ENCODE measurements around the gene PTGR3. TPM values are rescaled to one million over a fixed set of nuclear protein-coding genes. Genes with fewer than 3 reads are reported as not detected.

PTGR3 gene
- total RNA-seq, 1 experiment from 2014 or later, result 1.6 TPM

DNA sequence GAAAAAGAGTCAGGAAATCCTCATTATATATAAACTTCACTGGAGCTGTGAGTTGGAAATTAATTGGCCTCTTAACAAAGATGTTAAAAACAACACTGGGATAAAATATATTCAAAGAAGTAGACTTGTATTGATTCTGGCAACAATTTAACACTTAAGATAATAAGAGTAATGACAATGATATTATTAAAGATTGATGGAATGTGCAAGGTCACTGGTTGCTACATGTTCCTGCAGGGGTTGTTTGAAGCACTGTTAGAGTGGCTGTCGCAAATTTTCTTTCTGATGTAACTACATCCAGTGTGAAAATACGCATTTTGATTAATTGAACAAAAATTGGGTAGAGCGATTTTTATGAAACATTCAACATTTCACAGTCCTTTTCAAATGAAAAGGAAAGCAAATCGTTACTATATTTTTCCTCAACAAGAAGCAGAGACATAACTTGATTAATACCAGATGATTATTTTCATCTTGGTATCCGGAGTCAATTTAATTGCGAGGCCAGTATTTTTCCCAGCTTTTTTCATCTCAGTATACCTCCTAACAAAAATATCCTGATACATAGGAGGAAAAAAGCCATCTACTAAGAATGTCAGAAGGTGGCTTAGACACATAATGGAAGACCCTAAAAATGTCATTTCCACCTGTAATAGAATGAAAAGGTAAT, 6.1 kb downstream of the PTGR3 start:
- Histone ChIP-seq H3T11ph (ENCODE audit: low read length) (no peak overlapping the region), H3K79me1 (ENCODE audit: insufficient read depth, low read depth, low read length, poor library complexity, severe bottlenecking) (no peaks in the 10 kb centered on the region), H2BK20ac (ENCODE audit: low read depth, low read length, poor library complexity, severe bottlenecking) (no peak overlapping the region), H2BK5ac (ENCODE audit: insufficient read length, low read length) (no peak overlapping the region), H3K4me2 (ENCODE audit: insufficient read depth, insufficient read length, low read length) (no peak overlapping the region), H4K8ac (replicated peaks; ENCODE audit: insufficient read length, low read depth, low read length) (no peak overlapping the region), H3K79me2 (ENCODE audit: insufficient read depth, low read length) (no peaks in the 10 kb centered on the region), H3K9ac (ENCODE audit: extremely low read depth, insufficient read length, low read length) (no peak overlapping the region), H2BK15ac (ENCODE audit: low read depth, low read length) (no peak overlapping the region), H3K27ac (ENCODE audit: insufficient read length, low read depth, low read length) (no peak overlapping the region), H3K18ac (ENCODE audit: insufficient read length, low read depth, low read length) (no peak overlapping the region), H3K56ac (ENCODE audit: insufficient read length, low read depth, low read length) (no peak overlapping the region), H3K14ac (ENCODE audit: insufficient read depth, low read length) (no peak overlapping the region), H3K4me1 (ENCODE audit: insufficient read depth, low read length) (no peaks in the 10 kb centered on the region; the same call in 1 of the 2 replicates), H3K23me2 (ENCODE audit: insufficient read length, low read depth, low read length, poor library complexity, severe bottlenecking) (peaks cover 18% of the 10 kb centered on the region), H4K91ac (ENCODE audit: insufficient read length, low read depth, low read length) (no peak overlapping the region), H4K5ac (ENCODE audit: insufficient read length, low read depth, low read length) (no peak overlapping the region), H3K27me3 (ENCODE audit: insufficient read depth, low read length) (peaks cover 46% of the 10 kb centered on the region), H2BK12ac (ENCODE audit: insufficient read length, low read depth, low read length) (no peak overlapping the region), H2BK120ac (ENCODE audit: low read depth, low read length, poor library complexity, severe bottlenecking) (no peak overlapping the region), H3K4ac (ENCODE audit: low read depth, low read length) (no peak overlapping the region), H2AFZ (ENCODE audit: low read length) (no peak overlapping the region), H3K23ac (ENCODE audit: insufficient read length, low read depth, low read length) (no peak overlapping the region), H3K9me3 (ENCODE audit: control insufficient read depth, low read depth, low read length) (no peaks in the 10 kb centered on the region), H4K20me1 (ENCODE audit: control insufficient read depth, insufficient read depth, insufficient read length) (no peaks in the 10 kb centered on the region), H2AK5ac (ENCODE audit: insufficient read length, low read length) (no peak overlapping the region)
- TF ChIP-seq, protein P1, sequence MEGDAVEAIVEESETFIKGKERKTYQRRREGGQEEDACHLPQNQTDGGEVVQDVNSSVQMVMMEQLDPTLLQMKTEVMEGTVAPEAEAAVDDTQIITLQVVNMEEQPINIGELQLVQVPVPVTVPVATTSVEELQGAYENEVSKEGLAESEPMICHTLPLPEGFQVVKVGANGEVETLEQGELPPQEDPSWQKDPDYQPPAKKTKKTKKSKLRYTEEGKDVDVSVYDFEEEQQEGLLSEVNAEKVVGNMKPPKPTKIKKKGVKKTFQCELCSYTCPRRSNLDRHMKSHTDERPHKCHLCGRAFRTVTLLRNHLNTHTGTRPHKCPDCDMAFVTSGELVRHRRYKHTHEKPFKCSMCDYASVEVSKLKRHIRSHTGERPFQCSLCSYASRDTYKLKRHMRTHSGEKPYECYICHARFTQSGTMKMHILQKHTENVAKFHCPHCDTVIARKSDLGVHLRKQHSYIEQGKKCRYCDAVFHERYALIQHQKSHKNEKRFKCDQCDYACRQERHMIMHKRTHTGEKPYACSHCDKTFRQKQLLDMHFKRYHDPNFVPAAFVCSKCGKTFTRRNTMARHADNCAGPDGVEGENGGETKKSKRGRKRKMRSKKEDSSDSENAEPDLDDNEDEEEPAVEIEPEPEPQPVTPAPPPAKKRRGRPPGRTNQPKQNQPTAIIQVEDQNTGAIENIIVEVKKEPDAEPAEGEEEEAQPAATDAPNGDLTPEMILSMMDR (conservative IDR thresholded peaks at IDR 0.05), result no peak
- Mint-ChIP-seq H3K27ac (no peak overlapping the region), H3K4me1 (peaks cover 28 to 29% of the 10 kb centered on the region in 2 experiments), H3K36me3 (ENCODE audit: insufficient read depth in 1 of 3, low read depth in 3 of 3) (no peaks in the 10 kb centered on the region; a peak in 2 of 7 replicates), H3K4me3 (no peak overlapping the region; a peak in 1 of 5 replicates), H3K9me3 (no peaks in the 10 kb centered on the region; a peak in 1 of 5 replicates), H3K27me3 (ENCODE audit: low read depth) (peaks cover 80% of the 10 kb centered on the region)
- WGBS (ENCODE audit: extremely low coverage, insufficient read length, low lambda C conversion rate), result no CpG with 5 or more reads among the region's 6 CpGs
- DNase-seq, result no peak
